SKM-1 (cell line): Measurements from ENCODE around the gene RNH1.

Experiments
- DNase-seq: peaks from one replicate; lab custom pipeline; 2025; ENCODE audit not compliant: unreplicated experiment; lab: John Stamatoyannopoulos, UW

RNH1 gene

DNA sequence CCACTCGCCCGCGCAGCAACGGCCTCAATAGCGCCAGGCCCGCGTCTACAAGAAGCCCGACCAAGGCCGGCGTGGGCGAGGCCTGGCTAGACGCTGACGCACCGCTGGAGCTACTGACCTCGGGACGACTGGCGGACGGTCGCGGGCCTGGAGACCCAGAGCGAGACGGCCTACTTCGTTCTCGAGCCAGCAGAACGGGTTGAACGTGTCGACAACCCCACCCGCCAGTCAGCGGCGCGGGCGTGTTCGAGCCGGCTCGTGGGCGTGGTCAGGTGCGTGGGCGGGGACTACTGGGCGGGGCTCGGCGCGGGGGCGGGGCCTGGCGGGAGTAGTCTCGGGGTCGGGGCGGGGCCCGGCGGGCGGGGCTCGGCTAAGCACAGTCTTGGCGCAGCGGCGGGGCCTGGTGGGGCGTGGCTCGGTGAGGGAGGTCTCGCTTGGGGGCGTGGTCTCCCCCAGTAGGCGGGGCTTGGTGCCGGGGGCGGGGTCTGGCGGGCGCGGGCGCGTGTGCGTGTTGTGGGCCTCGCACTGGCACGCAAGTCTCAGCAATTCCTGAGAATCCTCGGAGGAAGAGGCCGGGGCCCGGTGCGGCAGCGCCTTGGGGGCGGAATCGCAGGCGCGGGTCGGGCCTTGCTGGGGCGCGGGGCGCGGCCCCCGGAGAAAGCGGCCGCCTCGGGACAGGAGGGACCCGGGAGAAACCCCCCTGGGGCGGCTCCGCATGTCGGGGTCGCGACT is at the start of gene RNH1:
RNH1 (minus strand) TSS at position 248 of the 732 bp plus-strand sequence. CDS start 5,080 bp downstream, outside the sequence.
- DNase-seq, result peak; percentile 70

DNA sequence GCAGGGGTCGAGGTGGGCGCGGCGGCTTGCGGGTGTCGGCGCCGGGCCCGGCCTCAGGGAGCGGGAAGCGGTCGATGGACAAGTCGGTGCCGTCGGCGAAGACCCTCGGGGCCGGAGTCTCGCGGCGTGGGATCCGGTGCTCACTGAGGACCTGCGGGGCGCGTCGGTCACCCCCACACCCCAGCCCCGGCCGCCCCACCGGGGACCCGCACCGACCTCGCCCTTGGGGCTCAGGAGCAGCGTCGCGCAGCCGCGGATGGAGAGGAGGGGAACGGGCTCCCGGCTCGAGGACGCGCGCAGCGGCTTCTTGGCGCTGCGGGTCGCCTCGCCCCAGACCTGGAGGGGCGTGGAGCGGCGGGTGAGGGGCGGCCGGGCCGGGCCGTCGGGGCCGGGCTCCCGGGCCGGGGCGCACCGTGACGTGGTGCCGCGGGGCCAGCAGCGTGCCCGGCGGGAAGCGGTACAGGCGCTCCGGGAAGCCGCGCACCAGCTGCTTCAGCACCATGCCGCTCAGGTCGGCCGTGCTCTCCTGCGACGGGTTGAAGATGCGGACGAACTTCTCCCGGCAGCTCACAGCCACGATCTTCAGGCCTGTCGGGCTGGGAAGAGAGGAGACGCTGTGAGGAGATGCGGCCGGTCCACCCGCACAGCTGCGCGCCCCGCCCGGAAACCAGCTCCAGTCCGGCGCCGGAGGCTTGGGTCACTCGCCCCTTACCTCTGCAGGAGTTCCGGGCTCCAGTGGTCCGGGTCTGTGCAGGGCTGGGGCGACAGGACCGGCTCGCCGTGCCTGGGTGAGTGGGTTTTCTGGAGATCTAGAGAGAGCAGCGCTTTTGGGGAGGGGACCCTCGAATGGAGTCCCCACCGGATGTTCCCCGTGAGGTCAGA is 49.0 kb upstream of the RNH1 start:
- DNase-seq, result no peak

DNA sequence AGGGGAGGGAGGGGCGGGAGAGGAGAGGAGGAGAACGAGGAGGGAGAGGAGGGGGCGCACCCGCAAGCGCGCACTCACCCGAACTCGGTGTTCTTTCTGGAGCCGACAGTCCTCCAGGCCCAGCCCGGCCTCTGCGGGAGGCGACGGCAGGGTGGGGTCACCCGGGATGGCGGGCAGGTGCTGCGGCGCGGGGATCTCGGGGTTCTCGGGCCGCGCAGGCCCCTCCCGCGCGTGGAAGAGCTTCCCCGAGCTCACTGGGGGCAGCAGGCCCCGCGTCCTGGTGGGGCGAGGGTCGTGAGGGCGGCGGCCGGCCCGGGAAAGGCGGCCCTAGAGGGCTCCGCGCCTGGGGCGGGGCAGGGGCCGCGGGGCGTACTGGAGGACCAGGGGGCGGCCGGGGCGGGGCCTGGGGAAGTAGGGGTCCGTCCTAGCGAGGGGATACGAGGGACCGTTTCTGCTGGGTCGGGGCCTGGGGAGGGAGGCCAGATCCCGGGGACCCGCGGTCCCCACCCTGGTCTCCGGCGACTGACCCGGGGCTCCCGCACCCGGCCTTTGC is 48.3 kb upstream of the RNH1 start:
- DNase-seq, result no peak

DNA sequence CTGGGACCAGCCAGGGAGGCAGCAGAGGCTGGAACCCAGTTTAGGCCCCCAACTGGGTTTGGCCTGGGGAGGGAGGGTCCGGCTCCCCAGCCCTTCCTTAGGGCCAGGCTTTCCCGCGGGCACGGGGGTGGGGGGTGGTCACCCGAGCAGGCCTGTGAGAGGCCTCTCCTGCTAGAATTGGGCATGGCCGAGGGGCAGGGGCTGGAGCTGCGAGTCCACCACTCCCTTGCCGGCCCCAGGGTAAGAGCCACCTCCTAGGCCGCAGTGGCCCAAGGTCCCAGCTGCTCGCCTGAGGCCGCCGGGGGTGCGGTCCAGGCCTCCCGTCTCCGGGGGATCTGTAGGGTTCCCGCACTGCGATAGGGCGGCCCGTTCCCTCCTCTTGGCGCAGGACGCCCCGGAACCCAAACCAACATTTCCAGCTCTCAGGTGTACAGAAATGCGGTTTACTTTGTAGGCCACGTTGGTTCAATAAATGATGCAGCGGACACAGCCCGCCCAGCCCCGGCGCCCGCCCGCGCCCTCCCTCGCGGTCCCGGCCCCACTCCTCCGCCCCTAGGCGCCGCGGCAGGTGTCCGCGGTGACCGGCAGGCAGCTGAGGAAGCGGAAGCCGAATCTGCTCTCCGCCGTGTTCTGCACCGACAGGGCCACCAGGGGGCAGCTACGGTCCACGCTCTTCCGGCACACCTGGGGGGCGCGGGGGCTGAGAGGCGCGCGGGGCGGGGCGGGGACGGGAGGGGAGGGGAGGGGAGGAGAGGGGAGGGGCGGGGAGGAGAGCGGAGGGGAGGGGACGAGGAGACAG is 47.6 kb upstream of the RNH1 start:
- DNase-seq, result peak; percentile 27

DNA sequence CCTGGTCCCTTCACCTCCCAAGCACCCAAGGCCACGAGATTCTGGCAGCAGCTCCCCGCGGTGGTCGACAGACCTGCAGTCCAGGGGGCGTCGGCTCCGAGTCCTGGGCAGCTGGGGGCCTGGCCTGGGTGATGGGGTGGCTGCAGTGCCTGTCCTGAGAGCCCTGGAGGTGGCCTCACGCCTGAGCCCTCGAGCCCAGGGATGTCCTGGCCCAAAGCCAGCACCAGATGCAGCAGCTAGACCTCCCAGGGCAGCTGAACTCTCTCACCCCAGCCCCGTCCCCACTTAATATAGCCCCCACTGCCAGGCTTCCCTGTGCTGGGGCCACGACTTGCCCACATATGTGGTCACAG is 46.9 kb upstream of the RNH1 start:
- no peak for DNase-seq

DNA sequence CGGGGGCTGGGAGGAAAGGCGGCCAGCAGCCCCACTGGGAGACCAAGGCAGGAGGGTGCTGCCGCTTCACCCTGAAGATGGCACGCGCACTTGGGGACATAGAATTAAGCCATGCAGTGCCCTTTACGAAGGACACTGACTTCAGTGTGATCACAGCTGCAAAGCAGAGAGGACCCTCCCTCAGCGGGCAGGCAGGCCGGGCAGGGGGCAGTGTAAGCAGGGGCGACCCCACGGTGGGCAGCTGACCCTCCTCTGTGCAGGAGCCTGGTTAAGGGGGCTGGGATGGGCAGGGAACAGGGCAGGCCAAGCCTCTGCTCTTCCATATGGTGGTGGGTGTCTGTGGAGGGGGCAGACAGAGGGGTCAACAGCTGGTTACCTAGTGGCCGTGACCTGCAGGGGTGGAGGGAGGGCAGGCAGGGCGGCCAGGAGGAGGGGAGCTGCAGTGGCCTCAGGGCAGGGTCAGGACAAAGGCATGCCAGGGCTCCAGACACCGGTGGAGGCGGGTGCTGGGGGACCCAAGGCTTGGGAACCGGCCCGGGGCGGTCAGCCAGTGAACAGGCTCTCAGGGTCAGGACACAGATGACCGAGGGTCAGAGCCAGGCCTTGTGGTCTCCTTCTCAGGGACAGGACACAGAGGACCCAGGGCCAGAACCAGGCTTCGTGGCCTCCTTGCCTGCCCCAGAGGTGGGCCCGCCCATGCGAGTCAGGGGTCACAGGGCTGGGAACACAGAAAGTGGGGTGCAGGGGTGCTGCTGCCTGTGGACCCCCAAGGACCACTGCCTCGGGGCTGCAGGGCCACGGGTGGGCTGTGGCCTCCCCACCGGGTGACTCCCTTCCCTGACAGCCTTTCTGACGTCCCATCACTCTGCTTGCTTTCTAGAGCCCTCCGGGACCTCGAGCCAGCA is 46.3 kb upstream of the RNH1 start:
- DNase-seq, result no peak

DNA sequence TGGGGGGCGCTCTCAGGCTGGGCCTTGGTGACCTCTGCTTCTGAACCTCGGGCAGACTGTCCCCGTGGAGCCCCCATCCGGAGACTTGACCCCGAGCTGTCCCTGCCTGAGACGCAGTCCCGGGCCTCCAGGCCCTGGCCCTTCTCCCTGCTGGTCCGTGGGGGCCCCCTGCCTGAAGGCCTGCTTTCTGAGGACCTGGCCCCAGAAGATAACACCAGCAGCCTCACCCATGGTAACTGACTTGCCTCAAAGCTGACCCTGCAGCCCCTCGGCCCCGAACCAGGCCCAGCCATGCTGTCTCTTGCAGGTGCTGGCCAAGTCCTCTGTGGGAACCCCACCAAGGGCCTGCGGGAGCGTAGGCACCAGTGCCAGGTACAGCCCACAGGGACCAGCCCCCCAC is 44.6 kb upstream of the RNH1 start:
- DNase-seq, result no peak

DNA sequence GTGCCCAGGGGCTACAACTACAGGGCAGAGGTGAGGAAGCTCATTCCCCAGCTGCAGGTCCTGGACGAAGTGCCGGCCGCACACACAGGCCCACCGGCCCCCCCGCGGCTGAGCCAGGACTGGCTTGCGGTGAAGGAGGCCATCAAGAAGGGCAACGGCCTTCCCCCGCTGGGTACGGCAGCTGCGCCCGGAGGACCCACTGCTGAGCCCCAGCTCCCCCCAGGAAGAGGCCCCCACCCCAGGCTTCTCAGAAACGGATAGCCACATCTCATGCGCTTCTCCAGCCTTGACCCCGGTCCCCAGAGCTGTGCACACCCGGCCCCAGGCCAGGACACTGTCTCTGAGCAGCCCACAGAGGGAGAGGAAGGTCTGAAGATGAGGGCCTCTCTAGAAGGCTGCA is 44.1 kb upstream of the RNH1 start:
- DNase-seq, result no peak

DNA sequence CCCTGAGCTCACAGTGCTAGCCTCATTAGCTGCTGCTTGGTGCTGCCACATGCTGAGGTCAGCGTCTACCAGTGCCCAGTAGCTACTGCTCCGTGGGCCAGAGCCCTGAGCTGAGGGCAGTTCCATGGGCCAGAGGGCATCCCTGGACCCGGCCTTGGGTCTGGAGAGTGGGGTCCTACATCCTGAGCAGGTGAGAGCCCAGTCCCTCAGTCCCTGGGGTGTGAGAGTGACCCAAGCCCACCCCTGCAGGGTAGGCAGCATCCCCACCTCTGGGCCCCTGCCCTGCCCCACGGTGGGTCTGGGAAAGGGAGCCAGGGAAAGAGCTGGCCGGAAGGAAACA is 43.7 kb upstream of the RNH1 start:
- DNase-seq, result no peak

DNA sequence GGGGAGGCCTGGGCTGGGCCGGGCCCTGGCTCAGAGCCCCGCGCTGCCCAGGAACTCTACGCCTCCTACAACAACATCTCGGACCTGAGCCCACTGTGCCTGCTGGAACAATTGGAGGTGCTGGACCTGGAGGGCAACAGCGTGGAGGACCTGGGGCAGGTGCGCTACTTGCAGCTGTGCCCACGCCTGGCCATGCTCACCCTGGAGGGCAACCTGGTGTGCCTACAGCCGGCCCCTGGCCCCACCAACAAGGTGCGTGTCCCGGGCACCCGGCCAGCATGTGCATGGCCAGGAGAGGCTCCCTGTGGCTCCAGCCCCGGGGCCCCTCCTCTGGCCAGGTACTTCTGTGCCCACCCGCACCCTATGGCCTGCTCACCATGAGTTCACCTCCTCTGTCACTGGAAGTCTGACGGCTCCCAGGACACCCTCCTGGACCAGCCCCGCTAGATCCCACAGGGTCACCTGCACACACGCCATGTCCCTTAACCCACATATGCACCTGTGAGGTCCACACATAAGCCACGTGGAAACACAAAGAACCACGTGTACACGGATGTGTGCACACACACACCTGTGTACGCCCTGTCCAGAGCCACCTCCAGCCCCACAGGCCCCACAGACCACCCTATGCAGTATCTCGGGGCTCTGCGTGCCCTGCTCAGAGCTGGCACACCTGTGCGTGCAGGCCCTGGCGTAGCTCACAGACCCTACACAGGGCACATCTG is 43.1 kb upstream of the RNH1 start:
- DNase-seq, result no peak

DNA sequence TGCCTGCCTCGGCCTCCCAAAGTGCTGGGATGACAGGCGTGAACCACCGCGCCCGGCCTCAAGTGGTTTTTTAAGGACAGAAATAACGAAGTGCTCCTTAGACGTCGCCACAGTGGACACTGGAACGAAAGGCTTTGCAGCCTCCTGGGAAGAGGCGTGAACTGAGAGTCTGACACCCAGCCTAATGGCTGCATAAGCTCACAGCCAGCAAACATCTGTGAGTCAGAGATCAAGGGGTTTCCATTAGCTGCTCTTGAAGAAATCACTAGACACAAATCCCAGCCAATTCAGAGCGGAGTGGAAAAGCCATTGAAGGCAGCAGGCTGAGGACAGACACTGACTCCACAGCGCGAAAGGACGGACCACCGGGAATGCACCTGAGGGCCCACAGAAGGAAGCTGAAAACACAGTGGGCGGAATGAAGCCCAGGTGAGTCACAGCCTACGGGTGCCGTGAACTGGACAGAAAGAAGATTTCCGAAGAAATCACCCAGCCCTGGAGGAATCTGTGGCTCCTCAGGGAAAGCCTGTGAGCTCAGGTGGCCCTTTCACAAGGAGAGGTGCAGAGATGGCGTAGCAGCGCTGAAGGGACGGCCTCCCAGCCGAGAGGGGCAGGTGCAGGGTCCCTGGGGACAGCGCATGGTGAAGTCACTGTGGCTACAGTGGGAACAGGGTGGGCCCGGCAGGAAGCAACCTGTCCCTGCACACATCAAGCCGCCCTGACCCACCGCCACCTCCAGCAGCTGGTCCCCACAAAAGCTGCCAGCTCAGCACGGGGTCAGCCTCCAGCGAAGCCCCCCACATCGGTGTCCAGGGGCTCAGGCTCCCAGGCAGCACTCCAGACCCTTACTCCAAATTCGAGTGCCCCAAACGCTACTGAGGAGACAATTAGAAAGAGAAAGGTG is 41.9 kb upstream of the RNH1 start:
- no peak for DNase-seq

DNA sequence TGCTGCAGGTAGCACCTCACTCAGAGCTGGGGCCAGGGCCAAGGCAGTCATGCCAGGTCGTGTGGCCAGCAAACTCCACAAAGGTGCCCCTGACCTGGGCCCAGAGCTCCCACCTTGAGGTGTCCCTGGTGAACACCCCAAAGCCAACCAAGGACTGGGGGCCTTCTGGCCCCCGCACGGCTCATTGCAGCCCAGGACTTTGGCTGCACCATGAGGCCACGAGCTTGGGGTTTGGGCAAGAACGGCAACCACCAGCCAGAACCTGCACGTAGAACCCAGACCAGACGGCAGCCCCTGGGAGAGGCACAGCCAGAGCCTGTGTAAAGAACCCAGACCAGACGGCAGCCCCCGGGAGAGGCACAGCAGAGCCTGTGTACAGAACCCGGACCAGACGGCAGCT is 38.1 kb upstream of the RNH1 start:
- no peak for DNase-seq

DNA sequence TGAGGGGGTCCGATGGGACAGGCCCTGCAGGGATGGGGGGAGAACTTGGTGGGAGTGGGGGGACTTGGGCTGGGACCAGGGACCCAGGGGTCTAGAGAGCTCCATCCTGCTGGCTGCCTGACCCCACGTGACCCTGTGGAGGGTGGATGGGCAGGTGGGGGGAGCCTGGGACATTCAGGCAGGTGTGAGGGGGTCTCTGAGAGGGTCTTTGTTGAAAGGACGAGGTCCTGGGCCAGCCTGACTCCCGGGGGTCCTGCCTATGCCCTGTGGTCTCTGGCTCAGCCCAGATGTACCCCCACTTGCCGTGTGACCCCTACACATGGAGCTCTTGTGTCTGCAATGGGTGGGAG is 37.8 kb upstream of the RNH1 start:
- DNase-seq, result no peak

DNA sequence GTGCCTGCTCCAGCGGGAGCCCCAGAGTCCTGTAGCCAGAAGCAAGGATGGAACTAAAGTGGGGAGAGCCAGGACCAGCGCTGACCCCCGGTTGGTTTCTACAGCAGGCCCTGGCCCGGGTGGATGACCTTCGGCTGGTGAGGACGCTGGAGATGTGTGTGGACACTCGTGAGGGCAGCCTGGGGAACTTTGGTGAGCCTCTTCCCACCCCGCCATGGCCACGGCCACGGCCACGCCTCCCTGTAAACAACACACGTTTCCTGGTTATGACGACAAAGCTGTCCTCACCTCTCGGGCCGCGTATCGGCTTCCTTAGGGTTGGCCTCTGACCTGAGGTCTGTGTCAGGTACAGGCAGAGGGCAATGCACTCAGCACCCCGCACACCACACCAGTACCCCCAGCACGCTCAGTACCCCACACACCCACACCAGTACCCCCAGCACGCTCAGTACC is 34.4 kb upstream of the RNH1 start:
- no peak for DNase-seq

DNA sequence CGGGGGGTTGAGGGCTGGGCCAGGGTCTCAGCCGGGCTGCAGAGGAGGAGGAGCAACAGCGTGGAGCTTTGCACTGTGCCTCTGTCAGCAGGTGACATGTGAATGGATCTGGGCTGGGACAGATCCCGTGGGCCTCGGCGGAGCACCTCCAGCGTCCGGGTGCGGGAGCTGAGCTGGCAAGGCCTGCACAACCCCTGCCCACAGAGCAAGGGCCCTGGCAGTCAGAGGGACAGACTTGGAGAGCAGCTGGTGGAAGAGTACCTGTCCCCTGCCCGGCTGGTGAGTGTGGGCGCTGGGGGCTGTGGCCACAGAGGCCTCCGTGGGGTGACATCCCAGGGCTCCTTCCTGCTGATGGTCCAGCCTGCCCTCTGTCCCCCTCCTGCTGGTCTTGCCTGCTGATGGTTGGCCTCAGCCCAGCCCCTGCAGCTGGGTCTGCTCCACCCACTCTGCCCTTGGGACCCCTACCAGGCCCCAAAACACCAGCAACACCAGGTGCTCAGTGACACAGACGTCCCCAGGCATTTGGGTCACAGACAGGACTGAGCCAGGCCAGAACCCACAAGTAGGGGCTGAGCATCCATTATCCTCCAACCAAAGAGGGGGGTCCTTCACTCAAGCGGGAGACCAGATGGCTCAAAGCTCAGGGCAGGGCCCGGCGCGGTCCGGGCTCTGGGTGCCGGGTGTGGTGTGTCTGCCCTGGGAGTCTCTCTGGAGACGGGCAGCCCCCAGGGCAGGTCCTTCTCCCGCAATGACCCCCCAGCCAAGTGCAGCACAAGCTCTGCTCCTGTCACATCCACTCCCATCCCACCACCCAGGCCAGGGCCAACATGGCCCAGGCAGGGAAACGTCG is 33.8 kb upstream of the RNH1 start:
- DNase-seq, result no peak

DNA sequence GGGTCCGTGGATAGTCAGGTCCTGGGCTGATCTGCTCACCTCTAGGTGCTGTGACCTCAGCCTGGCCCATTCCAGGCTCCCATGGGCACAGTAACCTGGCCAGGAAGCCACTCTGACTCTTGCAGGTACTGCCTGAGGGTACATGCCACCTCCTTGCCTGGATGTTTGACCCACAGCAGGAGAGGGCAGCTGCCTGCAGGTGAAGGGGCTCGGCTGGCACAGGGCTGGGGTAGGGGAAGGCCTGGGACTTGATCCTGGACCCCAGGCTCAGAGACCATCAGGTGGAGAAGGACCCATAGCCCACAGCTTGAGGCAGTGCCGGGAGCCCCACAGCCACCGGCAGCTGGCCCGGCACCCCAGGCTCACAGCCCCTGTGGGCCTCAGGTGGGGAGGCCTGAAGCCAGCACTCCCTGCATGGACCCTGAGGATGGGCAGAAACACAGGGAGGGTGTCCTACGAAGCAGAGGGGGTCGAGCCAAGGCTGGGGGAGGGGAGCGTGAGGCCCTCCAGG is 33.0 kb upstream of the RNH1 start:
- no peak for DNase-seq

DNA sequence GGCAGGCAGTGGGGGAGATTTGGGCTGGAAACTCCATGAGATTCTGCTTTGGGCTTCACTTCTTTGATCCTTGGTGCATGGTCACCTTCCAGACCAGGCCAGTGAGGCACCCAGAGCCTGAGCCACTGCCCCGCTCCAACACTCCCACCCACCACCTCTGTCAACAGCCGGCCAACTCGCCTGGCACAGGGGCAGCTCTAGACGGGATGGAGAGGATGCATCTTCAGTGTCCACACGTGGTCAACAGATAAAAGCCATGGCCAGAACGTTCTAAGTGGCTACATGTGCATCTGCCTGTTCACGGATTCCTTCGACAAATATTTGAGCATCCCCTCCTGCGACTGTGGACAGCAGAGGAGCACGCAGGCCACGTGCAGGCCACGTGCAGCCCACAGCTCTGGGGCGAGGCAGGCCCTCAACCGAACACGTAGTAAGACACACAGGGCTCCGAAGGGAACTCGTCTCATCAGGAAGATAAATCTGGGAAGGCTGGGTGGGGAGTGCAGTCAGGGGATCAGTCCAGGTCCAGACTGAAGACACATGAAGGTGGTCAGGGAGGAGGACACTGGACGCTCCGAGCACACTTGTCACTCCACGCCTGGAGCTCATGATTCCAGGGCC is 31.5 kb upstream of the RNH1 start:
- no peak for DNase-seq
